ENCODE data around the gene SMYD3. TPM values are rescaled to one million over a fixed set of nuclear protein-coding genes. Genes with fewer than 3 reads are reported as not detected.

The SMYD3 gene
- polyA plus RNA-seq, 1 donor from 2014 or later: 48.6 TPM

GRCh38 chr1:245867738-245868137 is 639.3 kb downstream of the SMYD3 start:
- Histone ChIP-seq H3K9me2 (ENCODE audit: insufficient read depth, low read length) (no peaks in the 10 kb centered on the region), H3K9me3 (ENCODE audit: low read length) (no peaks in the 10 kb centered on the region), H3K4me3 (ENCODE audit: low read length) (no peak overlapping the region), H2AFZ (ENCODE audit: low read depth, low read length) (no peak overlapping the region), H4K20me1 (ENCODE audit: insufficient read depth) (no peaks in the 10 kb centered on the region), H3F3A (ENCODE audit: insufficient read depth, low read length, poor library complexity, severe bottlenecking) (no peaks in the 10 kb centered on the region), H3K27me3 (ENCODE audit: insufficient read depth, low read depth, low read length) (no peaks in the 10 kb centered on the region), H3K4me2 (ENCODE audit: low read length) (no peak overlapping the region), H3K36me3 (ENCODE audit: insufficient read depth, low read length) (no peaks in the 10 kb centered on the region), H3K9ac (ENCODE audit: low read length) (no peak overlapping the region), H3K79me2 (replicated peaks; ENCODE audit: insufficient read depth, low read length) (no peaks in the 10 kb centered on the region), H3K27ac (ENCODE audit: low read length) (no peak overlapping the region)
- TF ChIP-seq TAF1 (IDR thresholded peaks at IDR 0.05; ENCODE audit: low read depth) (no peak), CTCF (IDR thresholded peaks at IDR 0.05; ENCODE audit: poor library complexity, severe bottlenecking) (no peak), EZH2 (IDR thresholded peaks at IDR 0.05; ENCODE audit: borderline replicate concordance, insufficient read depth, low read length, poor library complexity, severe bottlenecking) (no peak), POLR2AphosphoS5 (IDR thresholded peaks at IDR 0.05) (no peak), SMC3 (conservative IDR thresholded peaks at IDR 0.05; ENCODE audit: poor library complexity) (no peak), MXI1 (conservative IDR thresholded peaks at IDR 0.05; ENCODE audit: poor library complexity, severe bottlenecking) (no peak), RAD21 (conservative IDR thresholded peaks at IDR 0.05) (no peak), EP300 (conservative IDR thresholded peaks at IDR 0.05; ENCODE audit: poor library complexity, severe bottlenecking) (no peak)
- TF ChIP-seq, protein P1, sequence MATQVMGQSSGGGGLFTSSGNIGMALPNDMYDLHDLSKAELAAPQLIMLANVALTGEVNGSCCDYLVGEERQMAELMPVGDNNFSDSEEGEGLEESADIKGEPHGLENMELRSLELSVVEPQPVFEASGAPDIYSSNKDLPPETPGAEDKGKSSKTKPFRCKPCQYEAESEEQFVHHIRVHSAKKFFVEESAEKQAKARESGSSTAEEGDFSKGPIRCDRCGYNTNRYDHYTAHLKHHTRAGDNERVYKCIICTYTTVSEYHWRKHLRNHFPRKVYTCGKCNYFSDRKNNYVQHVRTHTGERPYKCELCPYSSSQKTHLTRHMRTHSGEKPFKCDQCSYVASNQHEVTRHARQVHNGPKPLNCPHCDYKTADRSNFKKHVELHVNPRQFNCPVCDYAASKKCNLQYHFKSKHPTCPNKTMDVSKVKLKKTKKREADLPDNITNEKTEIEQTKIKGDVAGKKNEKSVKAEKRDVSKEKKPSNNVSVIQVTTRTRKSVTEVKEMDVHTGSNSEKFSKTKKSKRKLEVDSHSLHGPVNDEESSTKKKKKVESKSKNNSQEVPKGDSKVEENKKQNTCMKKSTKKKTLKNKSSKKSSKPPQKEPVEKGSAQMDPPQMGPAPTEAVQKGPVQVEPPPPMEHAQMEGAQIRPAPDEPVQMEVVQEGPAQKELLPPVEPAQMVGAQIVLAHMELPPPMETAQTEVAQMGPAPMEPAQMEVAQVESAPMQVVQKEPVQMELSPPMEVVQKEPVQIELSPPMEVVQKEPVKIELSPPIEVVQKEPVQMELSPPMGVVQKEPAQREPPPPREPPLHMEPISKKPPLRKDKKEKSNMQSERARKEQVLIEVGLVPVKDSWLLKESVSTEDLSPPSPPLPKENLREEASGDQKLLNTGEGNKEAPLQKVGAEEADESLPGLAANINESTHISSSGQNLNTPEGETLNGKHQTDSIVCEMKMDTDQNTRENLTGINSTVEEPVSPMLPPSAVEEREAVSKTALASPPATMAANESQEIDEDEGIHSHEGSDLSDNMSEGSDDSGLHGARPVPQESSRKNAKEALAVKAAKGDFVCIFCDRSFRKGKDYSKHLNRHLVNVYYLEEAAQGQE (IDR thresholded peaks at IDR 0.05; ENCODE audit: borderline replicate concordance): no peak

- no peaks in the 10 kb centered on the region for H3K36me3 ChIP-seq (ENCODE audit: insufficient read depth, low read length)
- no peak overlapping the region for H2AFZ ChIP-seq (ENCODE audit: low read depth, low read length)
- H3K9ac ChIP-seq (ENCODE audit: low read length): no peak overlapping the region
- H3K9me2 ChIP-seq (ENCODE audit: insufficient read depth, low read length): no peaks in the 10 kb centered on the region
- no peaks in the 10 kb centered on the region for H3K27me3 ChIP-seq (ENCODE audit: insufficient read depth, low read depth, low read length)
- no peak overlapping the region for H3K4me2 ChIP-seq (ENCODE audit: low read length)
- H3K79me2 ChIP-seq (replicated peaks; ENCODE audit: insufficient read depth, low read length): no peaks in the 10 kb centered on the region
- H3K27ac ChIP-seq (ENCODE audit: low read length): no peak overlapping the region
- TF ChIP-seq CTCF (IDR thresholded peaks at IDR 0.05; ENCODE audit: poor library complexity, severe bottlenecking): no peak
- TF ChIP-seq TAF1 (IDR thresholded peaks at IDR 0.05; ENCODE audit: low read depth): no peak
- no peak for TF ChIP-seq EZH2 (IDR thresholded peaks at IDR 0.05; ENCODE audit: borderline replicate concordance, insufficient read depth, low read length, poor library complexity, severe bottlenecking)
- no peak for TF ChIP-seq RAD21 (conservative IDR thresholded peaks at IDR 0.05)
- no peak for TF ChIP-seq SMC3 (conservative IDR thresholded peaks at IDR 0.05; ENCODE audit: poor library complexity)
- TF ChIP-seq, protein P1 (IDR thresholded peaks at IDR 0.05; ENCODE audit: borderline replicate concordance): no peak
- TF ChIP-seq EP300 (conservative IDR thresholded peaks at IDR 0.05; ENCODE audit: poor library complexity, severe bottlenecking): no peak
- no peak overlapping the region for H3K4me3 ChIP-seq (ENCODE audit: low read length)
- H3F3A ChIP-seq (ENCODE audit: insufficient read depth, low read length, poor library complexity, severe bottlenecking): no peaks in the 10 kb centered on the region
- H4K20me1 ChIP-seq (ENCODE audit: insufficient read depth): no peaks in the 10 kb centered on the region
- H3K9me3 ChIP-seq (ENCODE audit: low read length): no peaks in the 10 kb centered on the region
Measured at GRCh38 chr1:245864872-245865271, 642.2 kb downstream of the SMYD3 start.

Measured in neural cell (in vitro differentiated cells).